Activated CD4-positive, CD25-positive, alpha-beta regulatory T cell treated with anti-CD3 and anti-CD28 coated beads, Interleukin-2, amount 50 U/mL, for 24 hours (primary cell): ENCODE data around the gene PTRHD1.
A peak's percentile ranks its signal among the peaks of the same experiment; 100 is the strongest.
"Not testable (repeated sequence)": the region's sequence is repeated elsewhere in the genome, so short reads cannot be mapped to it uniquely, and the experiment has no call there.

ENCODE experiments used
- ATAC-seq, 2 donors: fragments of 150-1000 bp; cut with Tn5 transposase; one replicate each; pipeline ENCODE4 v1.10.0; 2021; ENCODE audit warnings: mild to moderate bottlenecking in 1 of 2, moderate library complexity in 1 of 2

Gene PTRHD1

GRCh38 chr2:24805811-24806660 lies 12.8 kb upstream of the PTRHD1 start:
- peak in 1 of 2 donors; percentile 30 for ATAC-seq

GRCh38 chr2:24800487-24800886 lies 7.3 kb upstream of the PTRHD1 start:
- not testable (repeated sequence) for ATAC-seq

GRCh38 chr2:24797644-24798043 lies 4.5 kb upstream of the PTRHD1 start:
- ATAC-seq = no peak

GRCh38 chr2:24793761-24794435 lies 707 bp upstream of the PTRHD1 start:
- no peak for ATAC-seq

- no peak for ATAC-seq
These were observed 683 bp downstream of the PTRHD1 start for GRCh38 chr2:24792542-24792873.

- no peak for ATAC-seq
These were observed 1.7 kb downstream of the PTRHD1 start for GRCh38 chr2:24791452-24791851.

- no peak for ATAC-seq
These were observed 4.4 kb downstream of the PTRHD1 start for GRCh38 chr2:24788816-24789215.

GRCh38 chr2:24787532-24787931 lies 5.7 kb downstream of the PTRHD1 start:
- no peak for ATAC-seq

DNA sequence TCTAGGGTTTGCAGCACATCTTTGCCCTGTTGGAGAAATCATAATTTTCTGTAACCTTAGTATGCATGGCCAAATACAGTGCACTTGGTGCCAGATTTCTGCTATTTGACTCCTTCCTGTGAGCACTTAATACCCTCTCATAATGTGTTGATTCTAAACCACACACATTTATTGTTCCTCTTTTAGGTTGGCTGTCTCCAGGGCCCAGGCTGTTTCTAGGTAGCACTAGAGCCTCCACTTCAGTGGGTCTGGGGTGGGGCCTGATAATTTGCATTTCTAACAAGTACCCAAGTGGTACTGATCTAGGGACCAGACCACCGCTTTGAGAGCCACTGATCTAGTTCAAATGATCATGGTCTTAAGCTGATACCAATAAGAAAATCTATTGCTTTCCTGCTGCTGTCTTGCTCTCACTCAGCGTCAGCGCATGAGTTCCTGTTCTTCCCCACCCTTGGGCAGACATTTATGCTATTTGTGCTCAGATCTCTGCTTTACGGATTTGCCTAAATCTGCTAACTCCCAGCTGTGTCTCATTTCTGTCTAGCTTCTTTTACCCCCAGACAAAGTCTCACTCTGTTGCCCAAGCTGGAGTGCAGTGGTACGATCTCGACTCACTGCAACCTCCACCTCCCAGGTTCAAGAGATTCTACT lies 7.4 kb downstream of the PTRHD1 start:
- peak; percentile 41 to 59 for ATAC-seq

DNA sequence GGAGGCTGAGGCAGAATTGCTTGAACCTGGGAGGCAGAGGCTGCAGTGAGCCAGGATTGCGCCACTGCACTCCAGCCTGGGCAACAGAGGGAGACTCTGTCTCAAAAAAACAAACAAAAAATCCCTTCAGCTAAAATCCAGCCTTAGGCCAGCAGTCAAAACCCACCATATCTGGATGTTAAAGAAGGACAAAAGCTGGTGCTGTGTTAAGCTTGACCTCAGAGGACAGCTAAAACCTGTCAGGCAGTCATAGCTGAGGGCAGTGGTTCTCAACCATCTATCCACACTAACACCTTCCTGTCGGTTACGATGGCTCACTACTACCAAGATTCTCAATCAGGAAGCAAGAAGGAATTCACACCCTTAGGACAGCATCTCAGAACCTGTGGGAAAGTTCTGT lies 9.6 kb downstream of the PTRHD1 start:
- no peak for ATAC-seq

GRCh38 chr2:24779116-24779515 lies 14.1 kb downstream of the PTRHD1 start:
- ATAC-seq = no peak

DNA sequence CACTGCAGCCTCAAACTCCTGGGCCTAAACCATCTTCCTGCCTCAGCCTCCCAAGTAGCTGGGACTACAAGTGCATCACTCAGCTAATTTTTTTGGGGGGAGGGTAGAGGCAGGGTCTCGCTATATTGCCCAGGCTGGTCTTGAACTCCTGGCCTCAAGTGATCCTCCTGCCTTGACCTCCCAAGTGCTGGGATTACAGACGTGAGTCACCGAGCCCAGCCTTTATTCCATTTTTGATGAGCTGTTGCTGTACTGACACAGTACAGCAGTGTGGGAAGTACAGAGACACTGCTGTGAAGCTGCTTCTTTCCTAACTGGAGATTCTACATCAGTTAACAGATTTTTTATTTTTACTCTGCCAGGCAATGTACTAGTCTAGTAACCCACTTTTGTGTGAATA lies 18.8 kb downstream of the PTRHD1 start:
- ATAC-seq = no peak

DNA sequence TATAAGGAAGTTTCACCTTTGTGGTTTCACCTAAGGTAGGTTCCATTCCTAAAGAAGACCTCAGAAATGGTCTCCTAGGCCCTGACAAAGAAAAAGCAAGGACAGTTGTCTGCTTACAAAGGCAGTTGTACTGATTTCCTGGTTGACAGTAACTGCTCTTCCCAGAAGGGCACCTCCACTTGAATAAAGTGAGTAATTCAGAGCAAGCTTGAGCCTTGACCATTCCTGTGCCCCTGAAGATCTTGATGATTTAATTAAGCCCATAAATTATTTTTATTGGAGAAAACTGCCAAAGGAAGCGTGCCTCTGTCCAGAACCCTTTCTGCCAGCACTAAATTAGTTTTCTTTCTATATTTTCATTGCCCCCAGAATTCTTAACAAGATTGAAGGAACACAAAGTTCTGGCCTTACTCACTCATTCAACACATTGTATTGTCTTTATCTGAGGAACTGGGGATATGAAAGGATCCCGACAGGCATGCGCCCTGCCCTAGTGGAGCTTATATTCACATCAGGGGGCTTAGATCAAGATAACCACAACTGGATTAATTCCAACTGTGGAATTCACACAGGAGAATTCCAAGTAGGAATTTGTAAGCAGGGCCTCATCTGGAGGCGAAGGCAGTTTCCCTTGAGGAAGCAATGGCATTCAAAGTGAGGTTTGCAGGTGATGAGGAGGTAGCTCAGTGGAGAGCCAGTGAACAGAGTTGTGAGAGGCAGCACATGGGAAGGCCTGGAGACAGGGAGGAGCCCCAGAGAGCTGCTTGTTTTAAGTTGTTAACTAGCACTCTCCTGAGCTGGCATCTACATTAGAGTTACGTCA lies 21.2 kb downstream of the PTRHD1 start:
- ATAC-seq = no peak

DNA sequence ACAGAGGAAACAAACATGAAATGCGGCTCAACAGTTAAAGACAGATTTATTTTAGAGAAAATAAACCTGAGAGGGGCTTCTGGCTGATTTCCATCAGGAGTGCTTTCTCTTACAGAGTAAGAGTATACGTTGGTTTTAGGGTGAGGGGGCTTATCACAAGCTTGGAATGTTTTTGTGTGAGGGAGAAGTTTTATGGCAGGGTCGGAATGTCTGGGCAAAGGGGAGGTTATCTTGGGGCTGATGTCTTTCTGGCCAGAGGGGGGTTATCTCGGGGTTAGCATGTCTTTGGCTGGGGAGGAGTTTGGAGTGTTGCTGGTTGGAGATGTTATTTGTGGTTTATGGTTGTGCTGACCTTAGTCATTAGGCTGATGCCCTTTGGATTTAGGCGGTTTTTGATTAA lies 22.1 kb downstream of the PTRHD1 start:
- no peak for ATAC-seq

- ATAC-seq = no peak
These were observed 24.6 kb downstream of the PTRHD1 start for GRCh38 chr2:24768601-24769000.

DNA sequence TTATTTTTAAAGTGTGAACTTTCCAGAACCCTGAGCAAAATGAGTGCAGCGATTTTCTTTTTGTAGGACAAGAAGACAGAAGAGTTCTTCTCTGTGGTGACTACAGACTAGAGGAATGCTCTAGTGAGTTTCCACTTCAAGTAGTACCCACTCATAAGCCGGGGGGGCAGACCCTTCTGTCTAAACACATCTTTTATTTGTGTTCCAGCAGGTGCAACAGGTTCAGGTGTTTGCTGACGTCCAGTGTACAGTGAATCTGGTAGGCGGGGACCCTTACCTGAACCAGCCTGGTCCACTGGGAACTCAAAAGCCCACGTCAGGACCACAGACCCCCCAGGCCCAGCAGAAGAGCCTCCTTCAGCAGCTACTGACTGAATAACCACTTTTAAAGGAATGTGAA lies 25.2 kb downstream of the PTRHD1 start:
- no peak for ATAC-seq

GRCh38 chr2:24766609-24767008 lies 26.6 kb downstream of the PTRHD1 start:
- ATAC-seq = peak in 1 of 2 donors; percentile 51

GRCh38 chr2:24763843-24764242 lies 29.3 kb downstream of the PTRHD1 start:
- ATAC-seq = no peak

GRCh38 chr2:24762518-24762917 lies 30.7 kb downstream of the PTRHD1 start:
- ATAC-seq = no peak

DNA sequence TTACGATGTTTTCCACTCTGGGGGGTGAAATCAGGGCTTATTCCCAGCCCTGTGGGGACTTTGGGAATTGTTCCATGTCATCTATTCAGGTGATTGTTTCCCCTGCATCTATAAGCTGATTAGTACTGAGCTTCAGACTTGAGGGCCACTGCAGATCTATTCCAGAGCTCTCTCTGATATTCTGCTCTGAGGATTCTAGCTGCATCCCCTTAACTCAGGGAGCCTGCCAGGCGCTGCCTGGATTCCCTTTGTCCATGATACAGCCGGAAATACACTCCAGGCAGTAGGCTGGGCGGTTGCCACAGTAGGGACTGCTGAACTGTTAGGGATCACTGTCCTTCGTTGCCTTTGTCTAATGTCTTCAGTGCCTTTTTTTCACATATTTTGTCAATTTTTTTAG lies 31.3 kb downstream of the PTRHD1 start:
- ATAC-seq = no peak

GRCh38 chr2:24756789-24757188 lies 36.4 kb downstream of the PTRHD1 start:
- no peak for ATAC-seq

DNA sequence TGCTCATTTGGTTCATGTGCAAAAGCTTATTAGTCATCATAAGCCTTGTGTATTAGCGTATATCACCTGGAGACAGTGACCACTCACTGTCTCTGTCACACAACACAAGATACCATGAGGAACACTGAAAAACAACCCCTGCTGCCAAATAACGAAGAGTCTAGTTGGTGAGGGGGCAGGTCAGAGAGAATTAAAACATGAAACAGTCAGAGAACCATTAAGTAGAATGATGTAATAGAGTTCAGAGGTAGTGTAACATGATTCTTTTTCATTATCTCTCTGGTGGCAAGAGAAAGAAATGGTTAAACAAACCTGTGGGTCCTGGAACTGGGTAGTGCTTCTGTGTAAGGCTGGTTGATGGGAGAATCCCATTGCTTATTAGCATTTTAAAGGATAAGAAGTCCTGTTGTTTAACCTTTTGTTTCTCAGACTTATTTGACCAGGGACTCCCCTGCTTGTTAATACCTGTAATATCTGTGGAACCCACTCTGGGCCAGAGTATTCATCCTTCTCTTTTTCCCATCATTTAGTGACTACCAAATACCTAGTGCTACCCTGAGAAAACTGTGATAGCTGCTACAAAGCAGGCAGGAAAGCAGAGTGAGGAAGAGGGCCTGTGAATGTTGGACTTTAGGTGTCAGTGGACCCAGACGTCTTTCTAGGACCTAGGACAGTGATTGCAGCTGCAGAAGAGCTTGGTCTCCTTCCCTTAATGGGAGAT lies 38.0 kb downstream of the PTRHD1 start:
- ATAC-seq = peak; percentile 32 to 45
